T-helper 2 cell (primary cell): ENCODE data around the gene KLHL40.
A peak's percentile ranks its signal among the peaks of the same experiment; 100 is the strongest.

Experiments
- DNase-seq, 5 experiments: peaks; one replicate each; pipeline versions ENCODE4 v3.0.0 to v3.0.0-alpha.2; 2012 to 2022

KLHL40 gene

GRCh38 chr3:42672515-42672914 is 12.8 kb upstream of the KLHL40 start:
- no peak for DNase-seq

GRCh38 chr3:42673082-42673481 is 12.3 kb upstream of the KLHL40 start:
- no peak for DNase-seq

GRCh38 chr3:42674146-42674545 is 11.2 kb upstream of the KLHL40 start:
- no peak for DNase-seq

DNA sequence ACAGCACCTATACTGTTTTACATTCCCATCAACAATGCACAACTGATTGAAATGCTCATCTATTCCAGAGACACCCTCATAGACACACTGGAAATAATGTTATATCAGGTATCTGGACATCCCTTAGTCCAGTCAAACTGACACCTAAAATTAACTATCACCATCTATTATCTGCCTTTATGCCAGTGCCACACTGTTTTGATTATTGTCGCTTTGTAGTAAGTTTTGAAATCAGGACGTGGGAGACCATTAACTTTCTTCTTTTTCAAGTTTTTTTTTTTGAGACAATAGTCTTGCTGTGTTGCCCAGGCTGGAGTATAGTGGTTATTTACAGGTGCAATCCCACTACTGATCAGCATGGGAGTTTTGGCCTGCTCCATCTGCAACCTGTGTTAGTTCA is 9.4 kb upstream of the KLHL40 start:
- no peak for DNase-seq

GRCh38 chr3:42678447-42678846 is 6.9 kb upstream of the KLHL40 start:
- peak in 1 of 5 experiments; percentile 16 for DNase-seq

- no peak for DNase-seq
Observed at GRCh38 chr3:42680271-42680670, 5.1 kb upstream of the KLHL40 start.

GRCh38 chr3:42680806-42681205 is 4.5 kb upstream of the KLHL40 start:
- DNase-seq, result no peak

DNA sequence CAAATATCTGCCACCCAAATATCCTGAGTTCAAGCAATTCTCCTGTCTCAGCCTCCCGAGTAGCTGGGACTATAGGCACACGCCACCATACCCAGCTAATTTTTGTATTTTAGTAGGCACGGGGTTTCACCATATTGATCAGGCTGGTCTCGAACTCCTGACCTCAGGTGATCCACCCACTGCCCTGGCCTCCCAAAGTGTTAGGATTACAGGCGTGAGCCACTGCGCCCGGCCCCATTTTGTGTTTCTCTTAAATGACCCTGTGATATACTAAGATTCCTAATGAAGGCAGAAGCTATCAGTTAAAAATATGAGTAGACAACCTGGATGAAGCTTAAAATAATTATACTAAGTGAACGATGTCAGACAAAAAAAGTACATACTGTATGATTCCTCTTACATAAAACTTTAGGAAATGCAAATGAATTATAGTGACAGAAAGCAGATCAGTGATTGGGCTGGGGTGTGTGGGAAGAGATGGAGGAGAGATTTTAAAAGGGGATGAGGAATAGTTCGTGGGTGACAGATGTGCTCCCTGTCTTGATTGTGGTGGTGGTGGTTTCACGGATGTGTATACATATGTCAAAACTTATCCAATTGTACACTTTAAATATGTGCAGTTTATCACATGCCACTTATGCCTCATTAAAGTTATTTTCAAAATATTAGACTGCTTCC is 3.8 kb upstream of the KLHL40 start:
- DNase-seq, result no peak

- no peak for DNase-seq
Observed at GRCh38 chr3:42682301-42683070, 2.9 kb upstream of the KLHL40 start.

GRCh38 chr3:42683875-42684598 is 1.3 kb upstream of the KLHL40 start:
- DNase-seq, result peak in 2 of 5 experiments; percentile 34 to 36

DNA sequence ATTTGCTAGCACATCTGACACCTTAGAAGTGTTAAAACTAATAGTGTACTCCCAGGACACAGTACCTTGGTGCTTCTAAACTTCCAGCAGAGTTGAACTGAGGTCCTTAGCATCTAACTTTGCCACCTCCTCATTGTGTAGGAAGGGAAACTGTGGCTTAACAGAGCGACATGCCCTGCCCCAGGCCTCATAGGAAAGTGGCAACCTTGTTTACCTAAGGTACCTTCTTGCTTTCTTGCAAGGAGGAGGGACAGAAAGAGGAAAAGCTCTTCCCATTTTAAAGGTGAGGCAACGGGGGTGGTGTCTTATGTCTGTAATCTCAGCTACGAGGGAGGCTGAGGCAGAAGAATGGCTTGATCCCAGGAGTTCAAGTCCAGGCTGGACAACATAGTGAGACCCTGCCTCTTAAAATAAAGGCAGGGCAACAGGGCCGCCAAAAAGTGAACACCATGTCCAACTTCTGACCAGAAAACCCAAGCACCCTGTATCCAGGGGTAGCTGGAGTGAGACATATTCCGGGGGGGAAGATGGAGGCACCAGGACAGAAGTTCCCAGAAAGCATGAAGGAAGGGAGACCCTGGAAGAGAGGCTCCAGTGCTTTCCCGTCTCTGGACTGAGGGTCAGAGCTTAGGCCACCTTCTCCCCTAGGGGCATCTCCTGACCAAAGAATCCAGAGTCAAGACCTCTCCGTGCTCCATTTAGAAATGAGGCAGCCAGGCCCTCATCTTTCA is 540 bp upstream of the KLHL40 start:
- no peak for DNase-seq

DNA sequence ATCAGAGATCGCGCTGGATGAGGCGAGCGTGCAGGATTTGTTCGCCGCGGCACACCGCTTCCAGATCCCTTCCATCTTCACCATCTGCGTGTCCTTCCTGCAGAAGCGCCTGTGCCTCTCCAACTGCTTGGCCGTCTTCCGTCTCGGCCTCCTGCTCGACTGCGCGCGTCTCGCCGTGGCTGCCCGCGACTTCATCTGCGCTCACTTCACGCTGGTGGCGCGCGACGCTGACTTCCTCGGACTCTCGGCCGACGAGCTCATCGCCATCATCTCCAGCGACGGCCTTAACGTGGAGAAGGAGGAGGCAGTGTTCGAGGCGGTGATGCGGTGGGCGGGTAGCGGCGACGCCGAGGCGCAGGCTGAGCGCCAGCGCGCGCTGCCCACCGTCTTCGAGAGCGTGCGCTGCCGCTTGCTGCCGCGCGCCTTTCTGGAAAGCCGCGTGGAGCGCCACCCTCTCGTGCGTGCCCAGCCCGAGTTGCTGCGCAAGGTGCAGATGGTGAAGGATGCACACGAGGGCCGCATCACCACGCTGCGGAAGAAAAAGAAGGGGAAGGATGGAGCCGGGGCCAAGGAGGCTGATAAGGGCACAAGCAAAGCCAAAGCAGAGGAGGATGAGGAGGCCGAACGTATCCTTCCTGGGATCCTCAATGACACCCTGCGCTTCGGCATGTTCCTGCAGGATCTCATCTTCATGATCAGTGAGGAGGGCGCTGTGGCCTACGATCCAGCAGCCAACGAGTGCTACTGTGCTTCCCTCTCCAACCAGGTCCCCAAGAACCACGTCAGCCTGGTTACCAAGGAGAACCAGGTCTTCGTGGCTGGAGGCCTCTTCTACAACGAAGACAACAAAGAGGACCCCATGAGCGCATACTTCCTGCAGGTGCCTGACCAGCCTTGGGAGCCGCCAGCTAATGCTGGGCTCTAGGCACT is 819 bp downstream of the KLHL40 start:
- peak in 1 of 5 experiments; percentile 9 for DNase-seq

DNA sequence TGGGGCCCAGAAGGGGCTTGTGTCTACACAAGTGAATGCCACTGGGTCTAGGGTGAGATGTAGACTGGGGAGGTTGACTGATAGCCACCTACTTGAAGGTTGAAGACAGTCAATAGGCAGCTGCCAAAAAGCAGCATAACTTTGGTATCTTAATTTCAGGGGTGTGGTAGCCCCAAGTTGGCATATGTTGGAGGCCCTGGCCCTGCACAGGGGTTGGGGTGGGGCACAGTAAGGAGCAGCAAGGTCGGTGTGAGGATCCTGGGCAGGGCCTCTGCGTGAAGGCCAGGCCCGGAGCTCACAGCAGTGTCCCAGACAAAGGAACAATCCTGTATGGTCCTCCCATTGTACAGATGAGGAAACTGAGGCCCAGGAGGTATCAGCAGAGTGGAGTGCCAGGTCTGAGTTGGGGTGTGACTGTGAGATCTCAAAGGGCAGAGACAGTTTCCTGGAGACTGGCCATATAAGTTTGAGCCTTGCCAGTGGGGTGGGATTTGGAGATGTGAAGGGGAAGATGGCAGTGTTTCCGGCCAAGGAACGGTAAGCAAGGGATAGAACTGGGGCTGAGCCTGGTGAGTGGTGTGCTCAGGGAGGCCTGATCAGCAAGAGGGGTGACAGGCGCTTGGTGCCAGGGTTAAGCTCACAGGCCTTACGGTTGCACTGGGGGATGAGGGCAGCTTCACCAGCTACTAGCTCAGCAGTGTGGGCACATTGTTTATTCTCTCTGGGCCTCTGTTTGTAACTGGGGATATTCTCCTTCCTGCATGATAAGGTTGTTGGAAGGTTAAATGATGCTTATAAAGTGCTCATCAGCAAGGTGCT is 1.7 kb downstream of the KLHL40 start:
- DNase-seq, result no peak

GRCh38 chr3:42688016-42688415 is 2.7 kb downstream of the KLHL40 start:
- no peak for DNase-seq

DNA sequence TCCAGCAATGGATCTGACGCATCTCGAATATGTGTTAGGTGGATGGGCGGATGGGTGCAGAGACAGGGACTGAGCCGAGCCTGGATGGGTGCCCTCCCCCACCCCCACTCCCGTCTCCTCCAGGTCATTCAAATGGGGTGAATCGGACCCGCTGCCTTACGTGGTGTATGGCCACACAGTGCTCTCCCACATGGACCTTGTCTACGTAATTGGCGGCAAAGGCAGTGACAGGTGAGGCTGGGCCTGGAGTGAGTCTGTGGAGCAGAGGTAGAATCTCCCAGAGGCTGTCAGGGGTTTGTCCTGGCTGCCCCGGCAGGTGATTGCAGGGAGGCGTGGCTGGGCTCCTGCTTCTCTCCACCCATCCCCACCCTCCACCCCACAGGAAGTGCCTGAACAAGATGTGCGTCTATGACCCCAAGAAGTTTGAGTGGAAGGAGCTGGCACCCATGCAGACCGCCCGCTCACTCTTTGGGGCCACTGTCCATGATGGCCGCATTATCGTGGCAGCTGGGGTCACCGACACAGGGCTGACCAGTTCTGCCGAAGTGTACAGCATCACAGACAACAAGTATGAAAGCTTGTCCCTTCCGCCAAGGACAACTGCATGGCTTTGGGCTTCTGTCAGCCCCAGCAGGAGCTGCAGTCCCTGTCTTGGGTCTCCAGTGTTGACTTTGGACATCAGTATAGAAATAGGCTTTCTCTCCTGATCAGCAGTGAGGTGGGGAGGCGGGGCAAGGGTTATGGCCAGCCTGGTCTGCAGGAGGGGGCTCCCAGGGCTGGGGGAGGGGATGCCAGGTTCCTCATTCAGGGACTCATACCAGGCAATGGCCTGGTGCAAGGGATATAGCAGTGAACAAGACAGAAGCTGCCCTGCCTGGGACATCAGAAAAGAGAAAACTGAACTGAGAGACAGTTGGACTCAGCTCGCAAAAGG is 3.4 kb downstream of the KLHL40 start:
- no peak for DNase-seq

- no peak for DNase-seq
Observed at GRCh38 chr3:42689421-42690014, 4.2 kb downstream of the KLHL40 start.

DNA sequence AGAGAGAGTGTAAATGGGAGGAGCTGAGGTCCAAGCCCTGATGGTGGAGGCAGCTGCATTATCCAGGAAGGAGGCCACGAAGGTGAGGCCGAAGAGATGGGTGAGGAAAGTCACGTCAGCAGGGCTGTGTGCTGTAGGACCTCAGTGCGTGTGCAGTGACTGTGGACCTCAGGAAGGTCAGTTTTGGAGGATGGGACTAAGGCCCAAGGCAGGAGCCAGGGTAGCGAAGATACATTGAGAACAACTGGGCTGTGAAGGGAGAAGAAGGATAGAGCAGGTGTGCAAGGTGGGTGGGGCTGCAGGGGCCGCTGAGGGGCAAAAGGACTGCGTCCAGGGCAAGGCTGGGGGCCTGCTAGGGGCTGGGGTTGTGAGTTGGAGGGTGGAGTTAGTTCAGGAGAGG is 4.9 kb downstream of the KLHL40 start:
- DNase-seq, result no peak

DNA sequence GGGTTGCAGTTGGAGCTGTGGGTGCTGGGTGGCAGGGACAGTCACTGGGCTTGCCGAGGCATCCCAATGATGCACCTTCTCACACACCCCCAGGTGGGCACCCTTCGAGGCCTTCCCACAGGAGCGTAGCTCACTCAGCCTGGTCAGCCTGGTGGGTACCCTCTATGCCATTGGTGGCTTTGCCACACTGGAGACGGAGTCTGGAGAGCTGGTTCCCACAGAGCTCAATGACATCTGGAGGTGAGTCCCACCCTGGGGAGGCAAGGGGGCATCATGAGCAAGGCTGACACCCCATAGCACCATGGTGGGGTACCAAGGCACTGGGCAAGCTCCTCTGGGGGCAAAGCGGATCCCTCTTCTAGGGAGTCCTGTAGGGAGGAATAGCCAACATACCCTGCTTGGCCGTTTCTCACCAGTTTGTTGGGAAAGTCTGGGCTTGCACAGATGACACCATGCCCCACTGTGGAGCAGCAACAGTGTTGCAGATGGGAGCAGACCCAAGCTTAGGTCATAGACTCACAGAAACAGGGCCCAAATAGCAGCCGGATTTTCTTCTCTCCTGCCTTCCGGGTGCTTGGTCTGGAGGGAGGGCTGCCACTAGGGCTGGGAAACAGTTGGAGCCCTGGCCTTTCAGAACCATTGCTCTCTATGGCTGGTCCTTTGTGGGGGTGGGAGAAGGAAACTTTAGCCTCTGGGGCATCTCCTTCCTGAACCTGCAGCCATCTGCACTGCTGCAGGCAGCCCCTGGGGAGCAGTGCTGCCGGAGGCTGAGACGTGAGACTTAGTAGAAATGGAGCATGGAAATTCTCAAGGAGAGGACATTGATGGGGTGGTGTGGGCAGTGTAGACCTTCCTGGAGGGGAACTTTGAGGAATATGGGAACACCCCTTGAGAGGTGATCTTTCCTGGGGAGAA is 5.7 kb downstream of the KLHL40 start:
- no peak for DNase-seq
